Amniotic stem cell (primary cell): ENCODE data around the gene GNMT.

Source experiments
- DNase-seq: peaks from one replicate; lab custom pipeline; 2025; lab: John Stamatoyannopoulos, UW

GNMT gene

GRCh38 chr6:42960243-42961019, at the start of gene GNMT:
Gene GNMT (plus strand): TSS chr6:42960754. CDS start chr6:42960768, 14 bp downstream.
- no peak for DNase-seq

- no peak for DNase-seq
Observed at GRCh38 chr6:42911171-42912021, 49.2 kb upstream of the GNMT start.

GRCh38 chr6:42914546-42914945, 46.0 kb upstream of the GNMT start:
- DNase-seq: no peak

GRCh38 chr6:42915732-42916131, 44.8 kb upstream of the GNMT start, which contains the start of gene PTCRA:
Gene PTCRA (plus strand): TSS chr6:42916053. CDS start chr6:42916070, 17 bp downstream.
- DNase-seq: no peak

GRCh38 chr6:42916288-42916687, 44.3 kb upstream of the GNMT start:
- DNase-seq: no peak

- DNase-seq: no peak
Observed at GRCh38 chr6:42921801-42922200, 38.8 kb upstream of the GNMT start.

GRCh38 chr6:42923666-42924065, 36.9 kb upstream of the GNMT start:
- DNase-seq: no peak

- no peak for DNase-seq
Observed at GRCh38 chr6:42925248-42925857, 35.2 kb upstream of the GNMT start.

GRCh38 chr6:42928986-42929820, 31.4 kb upstream of the GNMT start, which contains the start of gene CNPY3:
Gene CNPY3 (plus strand): TSS chr6:42929480. CDS start chr6:42929571, 91 bp downstream.
- peak; percentile 87 for DNase-seq

- DNase-seq: peak; percentile 57
Observed at GRCh38 chr6:42929821-42930360, 30.7 kb upstream of the GNMT start.

- no peak for DNase-seq
Observed at GRCh38 chr6:42932412-42932811, 28.1 kb upstream of the GNMT start.

- DNase-seq: no peak
Observed at GRCh38 chr6:42933205-42933604, 27.3 kb upstream of the GNMT start.

- no peak for DNase-seq
Observed at GRCh38 chr6:42935322-42935721, 25.2 kb upstream of the GNMT start.

GRCh38 chr6:42936398-42936797, 24.2 kb upstream of the GNMT start:
- no peak for DNase-seq

GRCh38 chr6:42937548-42938427, 22.8 kb upstream of the GNMT start:
- DNase-seq: no peak

GRCh38 chr6:42938428-42938796, 22.1 kb upstream of the GNMT start:
- no peak for DNase-seq

- DNase-seq: no peak
Observed at GRCh38 chr6:42938987-42939809, 21.4 kb upstream of the GNMT start.

GRCh38 chr6:42939810-42940167, 20.8 kb upstream of the GNMT start:
- DNase-seq: no peak

GRCh38 chr6:42940493-42941045, 20.0 kb upstream of the GNMT start:
- no peak for DNase-seq
